Panc1 (cell line): ENCODE measurements around the gene TSHR.

Source experiments
- CTCF ChIP-seq: fragments of 450-650 bp; IDR thresholded peaks from 2 replicates; pipeline ENCODE4 v1.5.1; 2017; ENCODE audit warnings: mild to moderate bottlenecking
- POLR2AphosphoS5 ChIP-seq: IDR thresholded peaks from 2 replicates; pipeline ENCODE4 v1.6.1; 2012; ENCODE audit warnings: mild to moderate bottlenecking, low read depth, low read length, moderate library complexity
- REST ChIP-seq, 2 experiments: IDR thresholded peaks; 2 replicates each; pipeline ENCODE4 v1.6.1; 2011 to 2012; ENCODE audit warnings: low read depth in 2 of 2, control low read depth in 1 of 2, low read length in 1 of 2, mild to moderate bottlenecking in 1 of 2, moderate library complexity in 1 of 2; ENCODE audit not compliant: insufficient read depth in 1 of 2
- SIN3A ChIP-seq: IDR thresholded peaks from 2 replicates; pipeline ENCODE4 v1.6.1; 2012; ENCODE audit warnings: low read depth, mild to moderate bottlenecking, low read length, moderate library complexity, borderline replicate concordance; ENCODE audit not compliant: insufficient read depth

DNA sequence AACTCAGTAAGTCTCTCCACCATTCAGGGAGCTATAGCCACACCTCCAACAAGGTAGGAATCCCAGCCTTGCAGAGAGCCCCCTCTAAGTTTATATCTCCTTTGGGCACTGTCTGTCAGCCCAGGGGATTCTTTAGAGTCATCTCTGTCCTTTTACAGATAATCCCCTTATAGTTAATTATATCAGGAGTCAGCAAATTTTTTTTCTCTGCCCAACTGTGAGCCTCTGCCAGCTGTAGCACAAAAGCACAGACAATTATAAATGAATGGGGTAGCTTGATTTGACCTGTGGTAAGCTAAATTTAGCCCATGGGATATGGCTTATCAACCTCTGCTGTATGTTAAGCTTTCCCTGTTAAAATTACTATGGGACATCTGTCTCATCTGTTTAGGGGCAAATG is 22.1 kb upstream of the TSHR start:
- TF ChIP-seq REST (IDR thresholded peaks at IDR 0.05; ENCODE audit: insufficient read depth in 1 of 2, low read depth in 2 of 2, low read length in 1 of 2): no peak
- TF ChIP-seq CTCF: no peak
- TF ChIP-seq POLR2AphosphoS5: no peak
- TF ChIP-seq SIN3A: no peak
